Measurements from ENCODE around the gene IGSF22.
"Not testable (repeated sequence)": the region's sequence is repeated elsewhere in the genome, so short reads cannot be mapped to it uniquely, and the experiment has no call there.

IGSF22 gene

GRCh38 chr11:18677560-18677959 lies 48.4 kb downstream of the IGSF22 start:
- no peaks in the 10 kb centered on the region for H3K4me1 ChIP-seq
- no peaks in the 10 kb centered on the region for H3K9me3 ChIP-seq
- intact Hi-C loops (cut with DNase I; ENCODE audit: low total_unique reads) = no loop called here
- no peak overlapping the region for H3K4me3 ChIP-seq
- H3K27me3 ChIP-seq = no peaks in the 10 kb centered on the region
- no peak for DNase-seq
- no peak for TF ChIP-seq CTCF (IDR thresholded peaks at IDR 0.05)
- H3K27ac ChIP-seq = no peak overlapping the region
- H3K36me3 ChIP-seq = no peaks in the 10 kb centered on the region

DNA sequence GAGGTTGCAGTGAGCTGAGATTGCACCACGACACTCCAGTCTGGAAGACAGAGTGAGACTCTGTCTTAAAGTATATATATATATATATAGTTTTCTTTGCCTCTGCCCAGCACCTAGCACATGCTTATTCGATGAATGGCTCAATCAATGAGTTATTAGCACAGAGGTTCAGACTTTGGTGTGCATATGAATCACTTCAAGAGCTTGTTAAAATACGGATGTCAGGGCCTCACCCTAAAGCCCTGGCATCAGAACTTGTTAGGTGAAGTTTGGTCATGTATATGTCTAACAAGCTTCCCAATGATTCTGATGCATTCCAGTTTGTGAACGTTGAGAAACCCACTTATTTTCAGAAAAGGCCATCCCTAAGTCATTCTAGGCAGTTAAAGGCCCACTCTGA lies 49.2 kb downstream of the IGSF22 start:
- no peaks in the 10 kb centered on the region for H3K9me3 ChIP-seq
- no peak overlapping the region for H3K27ac ChIP-seq
- intact Hi-C loops (cut with DNase I; ENCODE audit: low total_unique reads) = no loop called here
- no peaks in the 10 kb centered on the region for H3K4me1 ChIP-seq
- DNase-seq = no peak
- H3K27me3 ChIP-seq = no peaks in the 10 kb centered on the region
- H3K36me3 ChIP-seq = no peaks in the 10 kb centered on the region
- no peak for TF ChIP-seq CTCF (IDR thresholded peaks at IDR 0.05)
- H3K4me3 ChIP-seq = no peak overlapping the region

GRCh38 chr11:18672209-18672608 lies 53.8 kb downstream of the IGSF22 start:
- H3K9me3 ChIP-seq; H3K36me3 ChIP-seq; H3K27ac ChIP-seq; H3K4me1 ChIP-seq; intact Hi-C loops (cut with DNase I; ENCODE audit: low total_unique reads); DNase-seq; H3K4me3 ChIP-seq; H3K27me3 ChIP-seq: not testable (repeated sequence)

DNA sequence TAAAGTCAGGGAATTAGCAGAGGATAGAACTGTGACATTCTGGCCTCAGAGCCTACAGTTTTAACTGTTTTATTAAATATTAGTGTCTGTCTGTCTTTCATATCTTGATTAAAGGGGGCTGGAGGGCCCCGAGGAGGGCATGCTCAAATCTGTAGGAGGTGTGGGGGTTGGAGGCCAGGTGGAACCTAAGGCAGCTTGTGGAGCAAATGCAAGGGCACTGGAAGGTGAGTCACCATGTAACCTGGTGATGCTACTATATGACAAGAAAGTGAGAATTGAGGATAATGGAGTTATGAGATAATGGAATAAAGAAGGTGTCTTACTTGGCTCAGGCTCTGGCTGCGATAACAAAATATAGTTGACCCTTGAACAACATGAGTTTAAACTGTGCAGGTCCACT lies 54.7 kb downstream of the IGSF22 start:
- no peaks in the 10 kb centered on the region for H3K9me3 ChIP-seq
- no peak overlapping the region for H3K27ac ChIP-seq
- no peaks in the 10 kb centered on the region for H3K4me1 ChIP-seq
- H3K36me3 ChIP-seq = no peaks in the 10 kb centered on the region
- no peak for DNase-seq
- no peak for TF ChIP-seq CTCF (IDR thresholded peaks at IDR 0.05)
- intact Hi-C loops (cut with DNase I; ENCODE audit: low total_unique reads) = no loop called here
- H3K4me3 ChIP-seq = no peak overlapping the region
- peaks cover 0 to 4% of the 10 kb centered on the region in 2 donors for H3K27me3 ChIP-seq

DNA sequence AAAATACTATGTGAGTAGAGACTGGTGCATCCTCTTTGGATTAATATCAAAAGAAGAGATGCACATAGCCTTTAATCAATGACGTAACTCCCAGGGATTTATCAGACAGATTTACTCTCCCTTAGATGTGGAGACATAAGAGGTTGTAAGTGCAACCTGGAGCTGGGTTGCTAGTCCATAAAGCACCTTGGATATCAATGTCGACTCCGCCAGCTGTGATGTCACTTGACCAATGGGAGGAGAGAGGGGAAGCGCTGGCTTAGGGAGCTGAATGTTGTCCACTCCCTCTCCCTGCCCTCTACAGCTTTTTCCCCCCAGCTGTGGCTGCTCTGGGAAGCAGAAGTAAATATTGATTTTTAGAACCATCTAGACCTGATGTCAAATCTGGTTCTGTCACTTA lies 56.3 kb downstream of the IGSF22 start:
- H3K27ac ChIP-seq = no peak overlapping the region

DNA sequence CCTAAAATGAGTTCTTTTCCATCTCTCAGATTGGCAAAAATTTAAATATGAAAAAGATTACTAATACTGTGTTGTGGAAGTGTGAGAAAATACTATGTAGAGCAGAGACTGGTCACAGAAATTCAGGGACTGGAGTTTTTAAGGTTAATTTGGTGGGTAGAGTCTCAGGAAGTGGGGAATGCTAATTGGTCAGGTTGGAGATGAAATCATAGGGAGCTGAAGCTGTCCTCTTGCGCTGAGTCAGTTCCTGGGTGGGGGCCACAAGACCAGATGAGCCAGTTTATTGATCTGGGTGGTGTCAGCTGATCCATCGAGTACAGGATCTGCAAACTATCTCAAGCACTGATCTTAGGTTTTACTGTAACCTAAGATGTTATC lies 56.8 kb downstream of the IGSF22 start:
- intact Hi-C loops (cut with DNase I; ENCODE audit: low total_unique reads) = no loop called here

More for the DNA sequence above, 56.3 kb downstream of the IGSF22 start:
- no peak for TF ChIP-seq CTCF (IDR thresholded peaks at IDR 0.05)
- Histone ChIP-seq H3K4me1 (no peaks in the 10 kb centered on the region), H3K9me3 (no peaks in the 10 kb centered on the region), H3K36me3 (no peaks in the 10 kb centered on the region), H3K27me3 (peaks cover 0 to 4% of the 10 kb centered on the region in 2 donors), H3K4me3 (no peak overlapping the region)
- intact Hi-C loops (cut with DNase I; ENCODE audit: low total_unique reads) = no loop called here
- no peak for DNase-seq

More for the DNA sequence above, 56.8 kb downstream of the IGSF22 start:
- H3K27ac ChIP-seq = no peak overlapping the region
- TF ChIP-seq CTCF (IDR thresholded peaks at IDR 0.05) = no peak
- H3K27me3 ChIP-seq = peaks cover 0 to 4% of the 10 kb centered on the region in 2 donors
- no peaks in the 10 kb centered on the region for H3K36me3 ChIP-seq
- no peak for DNase-seq
- no peaks in the 10 kb centered on the region for H3K4me1 ChIP-seq
- H3K9me3 ChIP-seq = no peaks in the 10 kb centered on the region
- no peak overlapping the region for H3K4me3 ChIP-seq
